ENCODE measurements around the gene KXD1. TPM values are rescaled to one million over a fixed set of nuclear protein-coding genes. Genes with fewer than 3 reads are reported as not detected.
"Not testable (repeated sequence)": the region's sequence is repeated elsewhere in the genome, so short reads cannot be mapped to it uniquely, and the experiment has no call there.

Gene KXD1
- total and polyA plus RNA-seq, 4 donors: 28.0 to 76.0 (median 60.7) TPM

DNA sequence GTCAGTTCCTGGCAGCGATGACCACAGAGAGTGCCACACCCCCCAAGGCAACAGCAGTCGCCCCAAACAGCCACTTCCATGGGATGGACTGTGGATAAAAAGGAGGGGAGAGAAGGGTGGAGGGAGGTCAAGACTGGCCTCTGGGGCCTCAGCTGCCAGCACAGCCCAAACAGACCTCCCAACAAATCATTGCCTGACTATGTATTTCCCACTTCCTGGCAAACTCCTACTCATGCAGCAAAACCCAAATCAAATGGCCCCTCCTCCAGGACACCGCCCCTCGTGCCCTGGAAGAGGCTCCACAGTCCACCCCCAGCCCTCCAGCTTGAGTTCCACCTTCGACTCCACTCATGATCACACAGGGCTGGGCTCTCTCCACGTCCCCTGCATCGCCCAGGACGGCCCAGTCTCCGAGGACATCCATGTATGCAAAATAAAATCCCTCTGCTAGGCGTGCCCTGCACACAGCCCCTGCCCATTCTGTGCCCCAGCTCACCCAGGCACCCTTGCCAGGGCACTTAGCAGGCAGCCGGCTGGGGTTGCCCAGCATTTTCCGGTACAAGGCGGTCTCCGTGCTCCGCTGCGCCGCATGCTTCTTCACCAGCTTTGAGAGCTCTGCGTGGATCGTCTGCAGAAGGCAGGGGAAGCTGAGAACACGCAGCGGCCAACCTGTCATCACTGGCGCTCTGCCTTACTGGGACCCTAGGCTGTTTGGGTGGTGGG is 25.3 kb upstream of the KXD1 start:
- no peaks in the 10 kb centered on the region for H3K9me3 ChIP-seq (ENCODE audit: control insufficient read depth, insufficient read depth, low read length)
- no peaks in the 10 kb centered on the region for H3K4me1 ChIP-seq (ENCODE audit: control insufficient read depth, insufficient read depth, low read length)
- H3K27ac ChIP-seq (ENCODE audit: low read depth, low read length): no peak overlapping the region
- no peak overlapping the region for H3K4me3 ChIP-seq (ENCODE audit: low read depth, low read length)
- H3K36me3 ChIP-seq (ENCODE audit: control insufficient read depth, insufficient read depth, low read length): peaks cover 59% of the 10 kb centered on the region
- DNase-seq (ENCODE audit: low read depth in 4 of 6, low spot score in 6 of 6): no peak
- H3K27me3 ChIP-seq (ENCODE audit: control insufficient read depth, insufficient read depth, low read length): no peaks in the 10 kb centered on the region
- 92% methylated on average over 18 of the region's 22 CpGs for WGBS (ENCODE audit: insufficient coverage)

DNA sequence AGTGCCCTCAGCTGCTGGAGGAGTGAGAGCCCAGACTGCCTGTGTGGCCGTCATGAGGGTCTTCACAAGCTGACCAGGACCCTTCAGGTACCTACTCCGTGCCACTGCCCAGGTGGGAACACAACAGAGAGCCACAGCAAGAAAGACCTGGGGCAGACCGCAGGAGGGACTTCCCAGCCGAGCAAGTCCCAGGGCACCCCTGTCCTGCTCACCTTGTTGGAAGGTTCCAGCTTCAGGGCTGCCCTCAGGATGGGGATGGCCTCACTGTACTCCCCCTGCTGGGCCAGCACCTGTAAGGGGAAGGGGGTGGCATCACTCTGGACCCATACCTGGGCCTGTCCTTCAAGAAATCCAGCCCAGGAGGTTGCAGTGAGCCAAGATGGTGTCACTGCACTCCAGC is 24.6 kb upstream of the KXD1 start:
- DNase-seq (ENCODE audit: low read depth in 4 of 6, low spot score in 6 of 6): no peak
- Histone ChIP-seq H3K27ac (ENCODE audit: low read depth, low read length) (no peak overlapping the region), H3K4me1 (ENCODE audit: control insufficient read depth, insufficient read depth, low read length) (no peaks in the 10 kb centered on the region), H3K36me3 (ENCODE audit: control insufficient read depth, insufficient read depth, low read length) (peaks cover 64% of the 10 kb centered on the region), H3K27me3 (ENCODE audit: control insufficient read depth, insufficient read depth, low read length) (no peaks in the 10 kb centered on the region), H3K9me3 (ENCODE audit: control insufficient read depth, insufficient read depth, low read length) (no peaks in the 10 kb centered on the region), H3K4me3 (ENCODE audit: low read depth, low read length) (no peak overlapping the region)
- WGBS (ENCODE audit: insufficient coverage): 91% methylated on average over 4 of the region's 4 CpGs

DNA sequence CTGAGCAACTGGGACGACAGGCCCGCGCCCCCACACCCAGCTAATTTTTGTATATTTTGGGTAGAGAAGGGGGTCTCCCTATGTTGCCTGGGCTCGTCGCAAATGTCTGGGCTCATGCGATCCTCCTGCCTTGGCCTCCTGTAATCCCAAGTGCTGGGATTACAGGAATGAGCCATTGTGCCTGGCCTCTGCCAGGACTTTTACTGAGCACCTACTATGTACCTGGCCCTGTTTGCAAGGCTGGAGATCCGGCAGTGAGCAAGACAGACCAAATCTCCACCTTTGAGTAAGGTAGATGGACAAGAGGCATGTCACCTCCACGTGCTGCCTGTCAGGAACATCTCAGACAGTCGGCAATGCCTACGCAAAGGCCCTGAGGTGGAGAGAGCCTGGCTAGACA is 21.2 kb upstream of the KXD1 start:
- WGBS (ENCODE audit: insufficient coverage): 99% methylated on average over 9 of the region's 10 CpGs
- no peak for DNase-seq (ENCODE audit: low read depth in 4 of 6, low spot score in 6 of 6)
- Histone ChIP-seq H3K9me3 (ENCODE audit: control insufficient read depth, insufficient read depth, low read length) (no peaks in the 10 kb centered on the region), H3K27ac (ENCODE audit: low read depth, low read length) (no peak overlapping the region), H3K4me1 (ENCODE audit: control insufficient read depth, insufficient read depth, low read length) (peaks cover 4% of the 10 kb centered on the region), H3K27me3 (ENCODE audit: control insufficient read depth, insufficient read depth, low read length) (no peaks in the 10 kb centered on the region), H3K36me3 (ENCODE audit: control insufficient read depth, insufficient read depth, low read length) (peaks cover 82% of the 10 kb centered on the region), H3K4me3 (ENCODE audit: low read depth, low read length) (no peak overlapping the region)

DNA sequence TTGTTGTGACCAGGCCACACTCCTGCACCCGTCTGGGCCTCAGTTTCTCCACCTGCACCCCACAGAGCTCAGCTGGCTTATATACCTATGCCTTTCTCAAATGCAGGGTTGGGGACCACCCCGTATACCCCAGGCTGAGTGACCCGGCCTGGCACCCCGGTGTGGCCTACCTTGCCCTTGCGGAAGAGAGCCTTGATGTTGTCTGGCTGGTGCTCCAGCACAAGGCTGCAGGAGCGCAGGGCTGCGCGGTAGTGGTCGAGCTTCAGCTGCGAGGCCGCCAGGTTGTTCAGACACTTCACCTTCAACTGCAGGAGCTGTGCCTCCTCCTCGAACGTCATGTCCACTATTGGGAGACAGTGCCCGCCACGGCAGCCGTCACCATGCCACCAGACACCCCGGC is 20.2 kb upstream of the KXD1 start:
- no peaks in the 10 kb centered on the region for H3K27me3 ChIP-seq (ENCODE audit: control insufficient read depth, insufficient read depth, low read length)
- H3K4me3 ChIP-seq (ENCODE audit: low read depth, low read length): no peak overlapping the region
- no peak for DNase-seq (ENCODE audit: low read depth in 4 of 6, low spot score in 6 of 6)
- H3K9me3 ChIP-seq (ENCODE audit: control insufficient read depth, insufficient read depth, low read length): no peaks in the 10 kb centered on the region
- H3K4me1 ChIP-seq (ENCODE audit: control insufficient read depth, insufficient read depth, low read length): peaks cover 13% of the 10 kb centered on the region
- H3K27ac ChIP-seq (ENCODE audit: low read depth, low read length): no peak overlapping the region
- 96% methylated on average over 17 of the region's 17 CpGs for WGBS (ENCODE audit: insufficient coverage)
- peaks cover 77% of the 10 kb centered on the region for H3K36me3 ChIP-seq (ENCODE audit: control insufficient read depth, insufficient read depth, low read length)

DNA sequence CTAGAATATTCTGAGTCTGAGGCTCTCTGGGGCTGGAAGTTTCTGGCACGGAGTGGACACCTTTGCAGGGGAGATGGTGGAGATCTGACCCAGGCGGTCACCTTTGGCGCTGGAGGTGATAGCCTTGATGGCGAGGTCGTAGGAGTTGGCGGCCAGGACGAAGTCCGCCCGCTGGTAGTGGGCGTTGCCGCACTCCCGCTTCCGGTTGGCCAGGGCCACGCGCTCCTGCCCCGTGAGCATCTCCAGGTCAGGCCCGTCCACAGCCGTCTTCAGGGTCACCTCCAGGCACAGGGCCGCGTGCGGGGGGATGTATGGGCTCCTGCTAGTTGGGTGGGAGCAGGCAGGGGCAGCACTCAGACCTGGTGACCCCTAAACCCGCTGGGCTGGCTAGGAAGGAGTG is 19.6 kb upstream of the KXD1 start:
- Histone ChIP-seq H3K9me3 (ENCODE audit: control insufficient read depth, insufficient read depth, low read length) (no peaks in the 10 kb centered on the region), H3K27ac (ENCODE audit: low read depth, low read length) (no peak overlapping the region), H3K36me3 (ENCODE audit: control insufficient read depth, insufficient read depth, low read length) (peaks cover 70% of the 10 kb centered on the region), H3K4me1 (ENCODE audit: control insufficient read depth, insufficient read depth, low read length) (peaks cover 16% of the 10 kb centered on the region), H3K27me3 (ENCODE audit: control insufficient read depth, insufficient read depth, low read length) (no peaks in the 10 kb centered on the region), H3K4me3 (ENCODE audit: low read depth, low read length) (no peak overlapping the region)
- WGBS (ENCODE audit: insufficient coverage): 94% methylated on average over 21 of the region's 22 CpGs
- DNase-seq (ENCODE audit: low read depth in 4 of 6, low spot score in 6 of 6): no peak

DNA sequence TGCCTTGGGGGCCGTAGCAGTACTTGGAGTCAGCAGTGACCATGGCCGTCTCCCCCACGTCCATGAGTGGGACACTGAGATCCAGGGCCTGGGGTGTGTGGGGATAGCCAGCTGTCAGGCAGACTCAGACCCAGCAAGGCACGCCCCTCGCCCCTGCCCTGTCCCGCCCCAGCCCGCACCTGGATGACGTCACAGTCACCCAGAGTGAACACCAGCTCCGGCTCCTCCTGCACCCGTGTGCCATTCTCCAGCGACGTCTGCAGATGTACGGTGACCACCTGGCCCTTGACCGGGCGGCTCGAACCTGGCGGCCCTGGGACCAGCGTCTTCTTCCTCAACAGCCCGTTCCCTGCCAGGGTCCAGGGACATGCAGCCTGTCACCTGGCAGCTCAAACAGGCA is 18.3 kb upstream of the KXD1 start:
- peaks cover 2% of the 10 kb centered on the region for H3K27me3 ChIP-seq (ENCODE audit: control insufficient read depth, insufficient read depth, low read length)
- H3K9me3 ChIP-seq (ENCODE audit: control insufficient read depth, insufficient read depth, low read length): no peaks in the 10 kb centered on the region
- H3K4me3 ChIP-seq (ENCODE audit: low read depth, low read length): no peak overlapping the region
- peaks cover 65% of the 10 kb centered on the region for H3K36me3 ChIP-seq (ENCODE audit: control insufficient read depth, insufficient read depth, low read length)
- no peak overlapping the region for H3K27ac ChIP-seq (ENCODE audit: low read depth, low read length)
- no peak for DNase-seq (ENCODE audit: low read depth in 4 of 6, low spot score in 6 of 6)
- H3K4me1 ChIP-seq (ENCODE audit: control insufficient read depth, insufficient read depth, low read length): peaks cover 22% of the 10 kb centered on the region
- 95% methylated on average over 19 of the region's 19 CpGs for WGBS (ENCODE audit: insufficient coverage)

DNA sequence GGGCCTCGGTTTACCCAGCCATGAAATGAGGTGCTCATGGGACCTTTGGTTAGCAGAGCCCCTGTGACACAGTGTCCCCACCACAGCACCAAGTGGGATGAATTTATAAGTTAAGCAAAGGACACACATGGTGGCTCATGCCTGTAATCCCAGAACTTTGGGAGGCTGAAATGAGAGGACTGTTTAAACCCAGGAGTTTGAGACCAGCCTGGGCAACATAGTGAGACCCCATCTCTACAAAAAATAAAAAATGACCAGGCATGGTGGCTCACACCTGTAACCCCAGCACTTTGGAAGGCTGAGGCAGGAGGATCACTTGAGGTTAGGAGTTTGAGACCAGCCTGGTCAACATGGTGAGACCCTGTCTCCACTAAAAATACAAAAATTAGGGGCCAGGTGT is 17.5 kb upstream of the KXD1 start:
- H3K9me3 ChIP-seq (ENCODE audit: control insufficient read depth, insufficient read depth, low read length); H3K4me3 ChIP-seq (ENCODE audit: low read depth, low read length); H3K27ac ChIP-seq (ENCODE audit: low read depth, low read length); H3K27me3 ChIP-seq (ENCODE audit: control insufficient read depth, insufficient read depth, low read length); DNase-seq (ENCODE audit: low read depth in 4 of 6, low spot score in 6 of 6): not testable (repeated sequence)
- peaks cover 22% of the 10 kb centered on the region for H3K4me1 ChIP-seq (ENCODE audit: control insufficient read depth, insufficient read depth, low read length)
- WGBS (ENCODE audit: insufficient coverage): no CpG with 5 or more reads among the region's 1 CpG
- H3K36me3 ChIP-seq (ENCODE audit: control insufficient read depth, insufficient read depth, low read length): peaks cover 62% of the 10 kb centered on the region

DNA sequence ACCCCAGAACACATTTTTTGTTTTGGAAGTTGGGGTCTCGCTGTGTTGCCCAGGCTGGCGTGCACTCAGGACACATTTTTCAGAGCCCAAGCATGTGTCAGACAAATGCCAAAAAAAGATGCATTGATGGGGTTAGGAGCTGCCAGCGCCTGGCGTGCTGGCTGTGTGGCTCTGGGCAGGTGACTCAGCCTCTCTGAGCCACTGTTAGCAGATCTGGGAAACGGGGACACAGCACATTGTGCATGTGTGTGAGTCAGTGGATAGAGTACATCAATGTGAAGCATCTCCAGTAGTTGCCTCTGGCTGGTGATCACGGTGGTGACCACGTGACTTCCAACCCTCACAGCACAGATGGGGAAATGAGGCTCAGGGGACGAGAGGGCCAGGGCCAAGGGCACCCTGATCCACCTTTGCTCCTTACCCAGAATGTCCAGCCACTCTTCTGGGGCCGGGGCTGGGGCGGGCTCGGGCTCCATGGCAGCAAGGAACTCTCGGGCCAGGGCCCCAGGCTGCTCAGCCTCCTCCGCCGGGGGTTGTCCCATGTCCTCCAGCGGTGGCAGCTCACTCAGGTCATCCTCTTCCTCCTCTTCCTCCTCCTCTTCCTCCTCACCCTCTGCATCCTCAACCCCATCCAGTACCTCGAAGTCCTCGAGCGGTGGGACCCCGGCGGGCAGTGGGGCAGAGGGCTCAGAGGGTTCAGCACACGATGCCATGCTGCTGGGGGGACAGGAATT is 16.2 kb upstream of the KXD1 start:
- no peak for DNase-seq (ENCODE audit: low read depth in 4 of 6, low spot score in 6 of 6)
- 92% methylated on average over 14 of the region's 21 CpGs for WGBS (ENCODE audit: insufficient coverage)
- no peak overlapping the region for H3K27ac ChIP-seq (ENCODE audit: low read depth, low read length)

DNA sequence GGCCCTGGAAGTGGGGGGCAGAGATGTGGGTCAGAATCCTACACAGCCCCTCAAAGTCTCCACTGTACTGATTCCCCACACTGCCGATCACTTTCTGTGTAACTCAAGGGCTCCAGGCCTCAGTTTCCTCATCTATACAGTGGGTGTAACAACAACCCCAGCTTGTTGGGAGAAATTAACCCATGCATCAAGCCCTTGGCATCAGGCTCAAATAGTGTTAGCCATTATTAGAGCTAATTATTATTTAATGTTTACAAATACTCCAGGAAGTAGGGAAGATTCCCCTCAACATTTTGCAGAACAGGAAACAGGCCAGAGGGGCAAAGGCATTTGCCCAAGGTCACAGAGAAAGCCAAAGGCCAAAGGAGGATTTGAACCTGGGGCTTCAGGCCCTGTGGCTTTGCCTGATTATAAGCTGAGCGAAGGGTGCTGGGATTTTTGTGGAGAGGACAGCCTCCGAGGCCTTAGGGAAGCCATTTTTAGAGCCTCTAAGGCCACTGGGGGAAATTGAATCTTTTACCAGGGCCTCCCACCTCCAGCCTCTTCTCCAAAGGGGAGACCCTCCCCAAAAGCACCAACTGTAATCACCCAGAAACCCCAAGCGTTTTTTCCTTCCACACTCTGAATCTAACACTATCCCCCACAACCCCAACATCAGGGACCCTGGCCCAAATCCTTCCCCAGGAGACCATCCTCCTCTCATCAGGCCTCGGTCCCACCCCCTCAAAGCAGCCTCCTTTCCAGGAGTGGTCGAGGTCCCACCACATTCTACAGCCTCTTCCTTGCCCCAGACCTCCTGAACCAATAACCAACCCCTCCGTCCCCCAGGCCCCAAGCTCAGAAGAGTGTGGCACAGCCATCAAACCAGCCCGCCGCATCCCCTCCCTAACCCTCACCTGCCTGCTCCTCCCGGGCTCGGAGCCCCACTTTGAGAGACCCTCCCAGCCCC is 15.4 kb upstream of the KXD1 start:
- 9% methylated on average over 6 of the region's 11 CpGs for WGBS (ENCODE audit: insufficient coverage)
- Histone ChIP-seq H3K27ac (ENCODE audit: low read depth, low read length) (peak overlapping the region; percentile 58), H3K36me3 (ENCODE audit: control insufficient read depth, insufficient read depth, low read length) (peaks cover 41% of the 10 kb centered on the region), H3K4me3 (ENCODE audit: low read depth, low read length) (peak overlapping the region; percentile 49), H3K4me1 (ENCODE audit: control insufficient read depth, insufficient read depth, low read length) (peaks cover 22% of the 10 kb centered on the region), H3K9me3 (ENCODE audit: control insufficient read depth, insufficient read depth, low read length) (no peaks in the 10 kb centered on the region), H3K27me3 (ENCODE audit: control insufficient read depth, insufficient read depth, low read length) (peaks cover 2% of the 10 kb centered on the region)
- no peak for DNase-seq (ENCODE audit: low read depth in 4 of 6, low spot score in 6 of 6)

More for the DNA sequence above, 16.2 kb upstream of the KXD1 start:
- H3K4me1 ChIP-seq (ENCODE audit: control insufficient read depth, insufficient read depth, low read length): peaks cover 22% of the 10 kb centered on the region
- peaks cover 49% of the 10 kb centered on the region for H3K36me3 ChIP-seq (ENCODE audit: control insufficient read depth, insufficient read depth, low read length)
- no peak overlapping the region for H3K4me3 ChIP-seq (ENCODE audit: low read depth, low read length)
- no peaks in the 10 kb centered on the region for H3K9me3 ChIP-seq (ENCODE audit: control insufficient read depth, insufficient read depth, low read length)
- H3K27me3 ChIP-seq (ENCODE audit: control insufficient read depth, insufficient read depth, low read length): peaks cover 2% of the 10 kb centered on the region
